Metanephros (tissue), 1 donor: ENCODE measurements around the gene FAHD1. TPM values are rescaled to one million over a fixed set of nuclear protein-coding genes. Genes with fewer than 3 reads are reported as not detected.

ENCODE experiments used
- total RNA-seq: library from RNA; depleted of rRNA; stranded (reverse); fragments of >200 nt; gene quantifications from one replicate; pipeline ENCODE4 v1.2.3, GENCODE V29; 2014

Gene FAHD1
- 98.6 TPM for total RNA-seq

DNA sequence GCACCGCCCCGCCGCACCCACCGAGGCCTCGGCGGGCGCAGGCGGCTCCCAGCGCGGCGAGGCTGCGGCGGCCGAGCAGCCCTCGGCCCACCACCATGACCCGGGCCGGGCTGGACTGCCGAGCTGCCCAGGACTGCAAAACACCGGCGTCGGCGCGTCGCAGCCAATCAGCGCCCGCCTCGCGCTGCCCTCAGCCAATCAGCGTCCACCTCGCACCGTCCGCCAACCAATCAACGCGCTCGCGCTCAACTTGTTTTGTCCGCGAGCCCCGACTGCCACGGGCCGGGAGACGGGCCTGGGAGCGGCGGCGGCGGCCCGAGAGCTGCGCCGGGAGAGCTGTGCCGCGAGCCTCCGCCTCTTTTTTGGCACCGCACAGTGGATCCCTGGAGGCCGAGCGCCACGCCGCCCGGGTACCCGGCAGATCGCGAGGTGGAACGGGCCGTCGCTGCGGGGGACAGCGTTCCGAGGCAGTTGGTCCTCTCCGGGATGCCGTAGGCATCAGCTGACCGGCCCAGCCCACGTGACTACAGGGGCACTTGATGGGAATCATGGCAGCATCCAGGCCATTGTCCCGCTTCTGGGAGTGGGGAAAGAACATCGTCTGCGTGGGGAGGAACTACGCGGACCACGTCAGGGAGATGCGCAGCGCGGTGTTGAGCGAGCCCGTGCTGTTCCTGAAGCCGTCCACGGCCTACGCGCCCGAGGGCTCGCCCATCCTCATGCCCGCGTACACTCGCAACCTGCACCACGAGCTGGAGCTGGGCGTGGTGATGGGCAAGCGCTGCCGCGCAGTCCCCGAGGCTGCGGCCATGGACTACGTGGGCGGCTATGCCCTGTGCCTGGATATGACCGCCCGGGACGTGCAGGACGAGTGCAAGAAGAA lies at the start of gene FAHD1, which contains the start of gene HAGH:
TSS of gene FAHD1 (plus strand) at position 516 of the 883 bp plus-strand sequence. CDS start at position 549, 33 bp downstream.
TSS of gene HAGH (minus strand) at position 135 of the 883 bp plus-strand sequence. CDS start at position 97, 38 bp downstream.

GRCh38 chr16:1782408-1783264 lies 44.4 kb upstream of the FAHD1 start, which contains the start of the genes NUBP2 and SPSB3:
NUBP2 (plus strand) TSS chr16:1782960; CDS start chr16:1783021, 61 bp downstream.
SPSB3 (minus strand) TSS chr16:1782571; CDS start chr16:1781483, 1,088 bp downstream.

DNA sequence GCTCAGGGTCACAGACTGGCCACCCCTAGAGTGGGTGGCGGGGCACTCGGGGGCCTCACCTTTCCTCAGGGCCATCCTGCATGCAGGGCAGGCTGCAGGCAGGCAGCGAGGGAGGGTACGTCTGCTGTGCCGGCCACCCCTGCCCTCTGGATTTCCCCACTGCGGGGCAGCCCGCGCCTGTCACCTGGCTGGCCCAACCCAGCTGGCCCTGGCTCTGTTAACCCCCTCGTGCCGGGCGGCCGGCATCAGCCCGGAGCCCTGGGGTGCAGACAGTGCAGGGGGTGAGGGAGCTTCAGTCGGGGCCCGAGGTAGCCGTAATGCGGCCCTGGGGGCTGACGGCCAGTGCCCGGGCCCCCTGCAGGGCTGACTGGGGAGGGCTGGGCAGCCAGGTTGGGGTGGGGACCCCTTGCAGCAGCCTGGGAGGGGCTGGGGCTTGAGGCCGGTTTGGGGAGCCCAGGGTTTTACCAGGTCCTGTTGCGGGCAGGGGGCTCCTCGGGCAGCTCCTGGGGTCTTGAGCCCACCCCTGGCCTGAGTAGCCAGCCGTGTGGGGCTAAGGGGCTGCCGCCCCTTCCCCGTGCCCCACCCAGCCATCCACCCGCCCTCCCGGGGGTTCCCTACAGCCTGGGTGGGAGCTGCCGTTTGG lies 33.3 kb upstream of the FAHD1 start, which contains the start of gene IGFALS:
TSS of gene IGFALS (minus strand) at position 128 of the 643 bp plus-strand sequence. CDS start at position 75, 53 bp downstream.

DNA sequence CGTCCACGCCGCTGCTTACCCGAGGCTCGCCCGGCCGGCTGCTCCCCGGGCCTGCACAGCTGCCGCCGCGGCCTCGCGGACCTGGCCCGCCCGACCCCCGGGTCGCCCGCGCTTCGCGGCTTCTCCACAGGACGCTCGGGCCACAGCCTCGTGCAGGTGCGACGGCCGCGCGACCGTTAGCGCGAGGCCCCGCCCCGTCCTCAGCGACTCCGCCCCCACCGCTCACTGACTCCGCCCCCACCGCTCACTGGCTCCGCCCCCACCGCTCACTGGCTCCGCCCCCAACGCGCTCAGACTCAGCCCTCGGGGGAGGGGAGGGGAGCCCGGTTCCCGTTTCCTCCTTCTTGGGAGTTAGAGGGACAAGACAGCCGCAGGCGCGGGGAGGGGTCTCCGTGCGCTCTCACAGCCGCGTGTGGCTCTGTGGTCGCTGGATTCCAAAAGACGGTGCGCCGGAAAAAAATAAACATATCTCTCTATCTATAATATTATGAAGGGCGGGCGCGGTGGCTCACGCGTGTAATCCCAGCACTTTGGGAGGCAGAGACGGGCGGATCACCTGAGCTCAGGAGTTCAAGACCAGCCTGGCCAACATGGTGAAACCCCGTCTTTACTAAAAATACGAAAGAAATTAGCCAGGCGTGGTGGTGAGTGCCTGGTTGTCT lies 45.1 kb downstream of the FAHD1 start, which contains the start of gene MEIOB:
TSS of gene MEIOB (minus strand) at position 191 of the 662 bp plus-strand sequence. CDS start 3,989 bp downstream, outside the sequence.

Other genes with a start within 250 kb of the FAHD1 start
- 68.0 TPM for gene IFT140, start 215.1 kb upstream of the FAHD1 start, total RNA-seq
- gene CRAMP1, start 214.8 kb upstream of the FAHD1 start, total RNA-seq = 17.2 TPM
- 44.8 TPM for gene JPT2, start 148.9 kb upstream of the FAHD1 start, total RNA-seq
- 65.9 TPM for gene MAPK8IP3, start 121.0 kb upstream of the FAHD1 start, total RNA-seq
- 43.1 TPM for gene NME3, start 55.7 kb upstream of the FAHD1 start, total RNA-seq
- 20.1 TPM for gene EME2, start 54.4 kb upstream of the FAHD1 start, total RNA-seq
- gene MRPS34, start 54.1 kb upstream of the FAHD1 start, total RNA-seq = 63.4 TPM
- 78.3 TPM for gene SPSB3, start 44.6 kb upstream of the FAHD1 start, total RNA-seq
- gene NUBP2, start 44.2 kb upstream of the FAHD1 start, total RNA-seq = 70.1 TPM
- gene IGFALS, start 33.5 kb upstream of the FAHD1 start, total RNA-seq = 7.0 TPM
- gene HAGH, start 381 bp upstream of the FAHD1 start, total RNA-seq = 73.6 TPM
- 0.29 TPM for gene MEIOB, start 45.0 kb downstream of the FAHD1 start, total RNA-seq
- gene HS3ST6, start 91.2 kb downstream of the FAHD1 start, total RNA-seq = 1.2 TPM
- 22.4 TPM for gene MSRB1, start 116.0 kb downstream of the FAHD1 start, total RNA-seq
- 33.3 TPM for gene RPL3L, start 127.5 kb downstream of the FAHD1 start, total RNA-seq
- gene NDUFB10, start 132.3 kb downstream of the FAHD1 start, total RNA-seq = 130 TPM
- gene RPS2, start 137.6 kb downstream of the FAHD1 start, total RNA-seq = 2,517 TPM
- gene RNF151, start 139.7 kb downstream of the FAHD1 start, total RNA-seq = not detected
- gene TBL3, start 144.8 kb downstream of the FAHD1 start, total RNA-seq = 32.2 TPM
- 0.47 TPM for gene NOXO1, start 154.3 kb downstream of the FAHD1 start, total RNA-seq
- 24.6 TPM for gene GFER, start 157.0 kb downstream of the FAHD1 start, total RNA-seq
- 3.2 TPM for gene SYNGR3, start 162.8 kb downstream of the FAHD1 start, total RNA-seq
- 20.9 TPM for gene ZNF598, start 182.6 kb downstream of the FAHD1 start, total RNA-seq
- 7.0 TPM for gene NPW, start 192.6 kb downstream of the FAHD1 start, total RNA-seq
- 109 TPM for gene NHERF2, start 199.7 kb downstream of the FAHD1 start, total RNA-seq
- gene NTHL1, start 220.6 kb downstream of the FAHD1 start, total RNA-seq = 24.0 TPM
- 139 TPM for gene TSC2, start 220.8 kb downstream of the FAHD1 start, total RNA-seq